Daoy (cell line): ENCODE data around the gene TMEM87B. TPM values are rescaled to one million over a fixed set of nuclear protein-coding genes. Genes with fewer than 3 reads are reported as not detected.
A peak's percentile ranks its signal among the peaks of the same experiment; 100 is the strongest.
"Not testable (repeated sequence)": the region's sequence is repeated elsewhere in the genome, so short reads cannot be mapped to it uniquely, and the experiment has no call there.

Experiments used
- DNase-seq: peaks from one replicate; pipeline ENCODE4 v3.0.0-alpha.2; 2015; ENCODE audit warnings: low read depth
- total RNA-seq: library from RNA; depleted of rRNA; stranded (reverse); fragments of >200 nt; shearing (Covaris generic); gene quantifications from 2 replicates; pipeline ENCODE4 v1.2.3, GENCODE V29; 2014

The TMEM87B gene
- total RNA-seq, 1 experiment from 2014 or later = 14.1 TPM

DNA sequence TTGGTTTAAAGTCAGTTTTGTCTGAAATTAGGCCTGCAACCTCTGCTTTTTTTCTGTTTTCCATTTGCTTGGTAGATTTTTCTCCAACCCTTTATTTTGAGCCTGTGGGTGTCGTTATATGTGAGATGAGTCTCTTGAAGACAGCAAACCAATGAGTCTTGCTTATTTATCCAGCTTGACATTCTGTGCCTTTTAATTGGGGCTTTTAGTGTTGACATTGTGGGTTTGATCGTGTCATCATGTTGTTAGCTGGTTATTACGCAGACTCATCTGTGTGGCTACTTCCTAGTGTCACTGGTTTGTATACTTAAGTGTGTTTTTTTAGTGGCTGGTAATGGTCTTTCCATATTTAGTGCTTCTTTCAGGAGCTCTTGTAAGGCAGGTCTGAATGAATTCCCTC lies 18.8 kb downstream of the TMEM87B start:
- DNase-seq = peak; percentile 18

DNA sequence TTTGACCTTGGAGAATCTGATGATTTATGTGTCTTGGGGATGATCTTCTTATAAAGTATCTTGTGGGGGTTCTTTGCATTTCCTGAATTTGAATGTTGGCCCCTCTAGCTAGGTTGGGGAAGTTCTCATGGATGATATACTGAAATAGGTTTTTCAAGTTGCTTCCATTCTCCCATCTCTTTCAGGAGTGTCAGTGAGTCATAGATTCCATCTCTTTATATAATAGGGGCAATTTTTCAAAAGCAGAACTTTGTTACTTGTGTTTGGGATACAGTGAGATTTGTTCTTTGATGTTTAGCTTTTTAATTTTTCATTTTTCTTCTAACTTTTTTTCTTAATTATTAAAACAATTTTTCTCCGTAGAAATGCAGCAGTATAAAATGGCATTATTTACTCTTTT lies 19.4 kb downstream of the TMEM87B start:
- no peak for DNase-seq

DNA sequence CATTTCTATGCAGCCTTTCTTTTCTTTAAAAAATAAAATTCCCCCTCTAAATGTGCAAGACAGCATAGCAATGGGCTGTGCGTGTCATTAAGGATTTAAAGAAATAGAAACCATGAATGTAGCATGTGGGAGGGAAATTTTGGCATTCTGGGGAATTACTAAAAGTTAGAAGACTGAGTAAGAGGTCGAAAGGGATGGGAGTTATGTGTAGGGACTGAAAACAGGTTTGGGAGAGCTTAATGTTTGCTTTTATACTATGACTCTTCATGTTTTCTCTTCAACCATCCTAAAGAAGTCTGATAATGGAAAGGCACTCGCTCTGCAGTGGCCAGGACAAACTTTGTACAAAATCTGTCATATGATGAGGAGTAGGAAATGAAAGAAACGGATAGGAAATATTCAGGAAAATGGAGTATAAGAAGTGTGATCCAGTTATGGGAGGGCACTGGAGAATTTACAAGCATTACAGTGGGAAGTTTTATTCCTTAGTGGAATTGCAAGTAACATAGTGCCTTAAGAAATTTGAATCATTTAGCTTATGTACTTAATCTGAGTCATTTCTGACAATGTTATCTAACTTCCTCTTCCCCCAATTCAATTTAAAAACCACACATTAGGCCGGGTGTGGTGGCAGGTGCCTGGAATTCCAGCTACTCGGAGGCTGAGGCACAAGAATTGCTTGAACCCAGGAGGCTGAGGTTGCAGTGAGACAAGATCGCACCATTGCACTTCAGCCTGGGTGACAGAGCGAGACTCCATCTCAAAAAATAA lies 20.6 kb downstream of the TMEM87B start:
- DNase-seq = peak; percentile 50

DNA sequence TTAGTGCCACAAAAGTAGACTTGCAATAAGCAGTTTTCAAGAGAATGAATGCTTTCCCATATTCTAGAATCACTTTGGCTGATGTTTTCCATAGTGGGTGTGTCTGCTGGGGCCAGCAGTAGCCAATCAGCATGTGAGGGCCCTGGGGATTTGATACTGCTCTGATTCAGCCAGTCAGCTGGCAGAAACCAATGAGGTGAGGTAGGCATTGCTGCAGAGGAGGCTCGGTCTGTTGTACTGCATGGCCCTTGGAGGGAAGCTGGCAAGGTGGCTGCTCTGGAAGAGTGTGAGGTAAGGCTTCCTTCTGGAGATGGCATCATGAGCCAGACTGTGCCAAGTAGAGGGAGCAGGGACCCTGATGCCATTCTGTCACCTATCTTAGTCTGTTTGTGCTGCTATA lies 22.7 kb downstream of the TMEM87B start:
- DNase-seq = peak; percentile 13

DNA sequence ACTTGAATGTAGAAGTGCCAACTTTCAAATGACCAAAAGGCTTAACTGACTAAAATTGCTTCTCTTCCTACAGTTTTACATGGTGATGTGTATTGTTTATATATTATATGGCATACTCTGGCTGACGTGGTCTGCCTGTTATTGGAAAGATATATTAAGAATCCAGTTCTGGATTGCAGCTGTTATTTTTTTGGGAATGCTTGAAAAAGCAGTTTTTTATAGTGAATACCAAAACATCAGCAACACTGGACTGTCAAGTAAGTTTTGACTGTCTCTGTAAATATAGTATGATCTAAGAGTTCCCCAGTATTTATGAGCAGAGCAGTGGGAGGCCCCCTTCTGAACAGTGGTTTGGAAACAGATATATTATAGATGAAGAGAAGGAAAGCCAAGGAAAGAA lies 26.2 kb downstream of the TMEM87B start:
- DNase-seq = no peak

DNA sequence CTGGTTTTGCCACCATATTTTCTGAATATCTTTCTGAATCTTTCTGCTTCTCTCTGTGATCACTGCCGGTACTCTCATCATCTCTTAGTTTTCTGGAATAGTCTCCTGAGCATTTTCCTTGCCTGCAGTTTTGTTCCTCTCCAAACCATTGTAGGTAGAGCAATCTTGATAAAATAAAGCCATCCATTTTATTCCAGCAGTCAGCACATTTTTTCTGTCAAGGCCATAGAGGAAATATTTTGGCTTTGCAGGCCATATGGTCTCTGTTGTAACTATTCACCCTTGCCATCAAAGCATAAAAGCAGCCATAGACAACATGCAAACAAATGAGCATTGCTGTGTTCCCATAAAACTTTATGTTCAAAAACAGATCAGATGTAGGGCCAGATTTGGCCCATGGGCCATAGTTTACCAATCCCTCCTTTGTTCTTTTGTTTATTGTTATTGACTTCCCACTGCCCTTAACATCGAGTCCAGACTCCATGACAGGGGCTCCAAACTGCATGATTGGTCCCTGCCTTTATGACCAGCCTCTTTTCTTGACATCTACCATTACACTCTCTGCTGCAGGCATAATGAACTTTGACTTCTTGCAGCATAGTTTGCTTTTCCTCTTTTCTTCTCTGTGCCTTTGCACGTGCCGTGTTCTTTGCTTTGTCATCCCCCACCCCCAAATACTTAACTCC lies 29.8 kb downstream of the TMEM87B start:
- no peak for DNase-seq

DNA sequence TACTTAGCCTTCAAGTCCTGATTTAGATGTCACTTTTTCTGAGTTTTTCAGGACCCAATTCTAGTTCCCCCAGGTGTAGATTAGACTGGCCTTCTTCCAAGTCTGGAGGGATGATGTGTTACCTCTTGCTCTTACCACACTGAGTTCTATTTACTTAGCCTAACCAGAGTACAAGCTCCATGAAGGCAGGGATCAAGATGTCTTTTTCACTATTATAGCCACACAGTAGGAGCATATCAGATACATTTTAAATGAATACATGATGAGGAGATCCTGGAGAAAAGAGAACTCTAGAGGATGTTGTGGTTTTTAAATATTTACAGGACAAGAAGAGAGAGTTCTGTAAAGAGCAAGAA lies 30.3 kb downstream of the TMEM87B start:
- DNase-seq = no peak

DNA sequence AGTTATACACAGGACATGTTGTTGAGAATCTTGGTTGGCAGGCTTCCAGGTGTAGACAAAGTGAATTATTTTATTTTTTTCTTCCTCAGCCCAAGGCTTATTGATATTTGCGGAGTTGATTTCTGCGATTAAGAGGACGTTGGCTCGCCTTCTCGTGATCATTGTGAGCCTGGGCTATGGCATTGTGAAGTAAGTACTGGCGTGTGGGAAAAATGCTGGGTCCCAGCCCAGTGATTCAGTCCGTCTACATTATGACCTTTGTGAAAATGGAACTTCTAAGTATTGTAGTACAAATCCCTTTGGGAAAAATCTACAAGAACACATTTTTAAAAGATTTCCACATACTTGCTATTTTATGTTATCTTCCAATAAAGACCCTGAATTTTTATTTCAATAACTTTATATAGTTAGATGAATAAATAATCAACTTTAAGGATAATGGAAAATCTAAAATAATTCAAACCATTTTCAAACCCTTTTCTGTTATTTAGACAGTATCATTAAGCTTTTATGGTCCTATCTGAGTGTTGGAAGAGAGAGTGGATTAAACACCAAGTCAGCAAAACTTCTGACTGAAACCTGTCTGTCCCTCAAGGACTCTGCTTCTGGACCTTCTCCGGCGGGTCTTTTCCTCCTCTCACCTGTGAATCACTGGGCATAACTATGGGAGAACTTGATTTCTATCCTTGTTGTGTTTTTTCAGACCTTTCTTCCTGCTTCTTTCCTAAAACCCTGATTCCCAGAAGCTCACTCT lies 31.0 kb downstream of the TMEM87B start:
- no peak for DNase-seq

DNA sequence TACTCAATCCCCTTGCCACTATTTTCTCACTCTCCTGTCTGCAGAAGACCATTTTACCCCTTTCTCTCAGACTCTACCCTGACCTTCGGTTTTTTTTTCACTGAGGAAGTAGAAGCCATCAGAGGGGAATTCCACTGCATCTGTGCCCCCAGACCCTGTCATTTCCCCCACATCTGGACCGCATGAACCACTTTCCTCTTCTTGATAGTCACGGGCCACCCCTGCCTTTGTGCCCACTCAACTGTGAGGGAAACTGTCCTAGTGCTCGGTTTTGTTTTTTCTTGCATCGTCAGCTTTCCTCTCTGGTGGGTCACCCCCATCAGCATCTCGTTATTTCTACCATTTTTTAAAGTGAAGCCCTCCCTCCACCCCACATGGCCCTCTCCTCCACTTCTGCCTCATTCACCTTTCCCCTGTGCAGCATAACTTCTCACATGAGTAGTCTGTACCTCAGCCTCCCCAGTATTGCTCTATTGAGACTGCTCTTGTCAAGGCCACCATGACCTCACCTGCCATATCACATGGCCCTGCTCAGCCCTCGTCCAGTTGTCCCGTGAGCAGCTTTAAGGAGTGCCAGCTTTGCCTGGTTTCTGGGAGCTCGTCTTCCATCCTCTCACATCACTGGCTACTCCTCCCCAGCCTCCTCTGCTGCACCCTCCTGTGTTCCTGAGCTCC lies 32.4 kb downstream of the TMEM87B start:
- DNase-seq = no peak

DNA sequence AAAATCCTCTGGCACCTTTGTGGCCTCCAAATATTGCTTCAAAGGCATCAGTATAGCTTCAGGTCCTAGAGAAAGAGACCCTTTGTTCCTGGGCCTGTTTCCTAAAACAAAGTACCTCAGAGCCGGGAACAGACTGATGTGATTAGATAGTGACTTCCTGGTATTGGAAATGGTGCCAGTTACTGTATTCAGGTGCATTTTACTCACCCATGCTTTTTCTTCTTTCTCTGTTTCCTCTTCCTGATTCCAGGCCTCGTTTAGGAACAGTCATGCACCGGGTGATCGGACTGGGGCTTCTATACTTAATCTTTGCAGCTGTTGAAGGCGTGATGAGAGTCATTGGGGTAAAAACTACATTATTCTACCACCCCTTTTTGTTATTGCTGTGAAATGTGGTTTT lies 34.3 kb downstream of the TMEM87B start:
- DNase-seq = no peak

DNA sequence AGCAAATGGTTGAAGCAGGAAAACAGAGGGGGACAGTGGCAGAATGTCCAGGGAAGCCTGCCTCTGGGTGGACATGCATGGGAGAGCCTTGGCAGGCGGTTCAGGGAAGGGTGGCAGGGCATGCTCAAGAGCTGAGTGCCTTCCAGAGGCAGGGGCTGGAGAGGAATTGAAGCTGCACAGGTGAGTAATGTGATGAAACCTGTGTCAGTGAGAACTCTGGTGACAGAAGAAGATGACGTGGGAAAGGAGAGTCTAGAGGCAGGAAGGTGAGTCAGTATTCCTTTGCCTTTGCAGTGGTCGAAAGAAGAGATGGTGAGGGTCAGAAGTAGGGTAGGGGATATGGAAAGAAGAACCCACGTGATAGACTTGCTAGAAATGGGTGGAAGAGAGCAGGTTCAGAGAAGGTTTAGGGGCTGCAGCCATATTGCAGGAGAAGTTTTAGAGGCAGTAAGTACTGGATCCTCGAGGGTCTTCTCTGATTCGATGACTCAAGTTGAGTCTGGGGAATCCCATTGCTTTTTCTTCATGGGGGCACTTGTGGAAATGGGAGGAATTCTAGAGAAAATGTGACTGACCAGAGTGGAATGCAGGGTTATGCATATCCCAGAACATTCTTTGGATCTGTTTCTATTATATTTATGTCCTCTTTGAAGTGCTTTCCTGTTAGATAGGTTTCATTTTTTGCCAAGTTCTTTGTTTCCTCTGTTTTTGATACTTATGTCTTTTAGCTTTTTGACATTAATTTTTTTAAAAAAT lies 37.4 kb downstream of the TMEM87B start:
- DNase-seq = peak; percentile 18

DNA sequence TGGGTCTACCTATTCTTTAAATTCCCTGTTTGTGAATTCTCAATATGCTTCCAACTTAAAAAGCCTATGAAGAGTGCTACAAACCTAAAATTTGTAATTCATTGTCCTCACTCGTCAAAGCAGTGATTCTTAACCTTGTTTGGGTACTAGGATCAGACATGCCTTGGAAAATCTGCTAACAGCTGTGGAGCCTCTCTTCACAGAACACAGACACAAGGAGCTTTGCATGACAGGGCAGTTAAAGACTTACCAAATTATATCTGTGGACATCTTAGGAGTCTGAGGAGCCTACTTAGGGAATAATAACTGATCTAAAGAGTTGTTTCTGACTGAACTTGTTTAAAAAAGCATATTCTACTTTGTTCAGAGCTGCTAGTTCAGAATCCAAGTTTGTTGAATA lies 38.1 kb downstream of the TMEM87B start:
- no peak for DNase-seq

DNA sequence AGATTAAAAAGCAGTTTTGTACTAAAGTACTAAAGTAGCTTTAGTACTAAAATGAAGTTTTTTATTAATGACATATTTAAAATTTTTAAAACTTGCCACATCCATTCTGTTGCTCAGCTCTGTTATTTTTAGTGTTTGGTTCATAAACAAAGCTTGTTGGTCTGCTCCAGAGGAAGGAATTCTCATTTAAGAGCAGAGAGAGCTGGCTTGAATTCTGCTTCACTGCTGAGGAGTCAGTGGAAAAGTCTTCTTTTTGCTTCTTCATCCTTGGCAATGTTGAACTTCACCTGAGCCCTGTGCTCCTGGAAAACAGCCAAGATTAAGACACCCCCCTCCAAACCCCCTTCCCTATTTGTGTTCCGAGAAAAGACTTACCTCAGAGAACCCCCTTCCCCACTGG lies 40.6 kb downstream of the TMEM87B start:
- no peak for DNase-seq

DNA sequence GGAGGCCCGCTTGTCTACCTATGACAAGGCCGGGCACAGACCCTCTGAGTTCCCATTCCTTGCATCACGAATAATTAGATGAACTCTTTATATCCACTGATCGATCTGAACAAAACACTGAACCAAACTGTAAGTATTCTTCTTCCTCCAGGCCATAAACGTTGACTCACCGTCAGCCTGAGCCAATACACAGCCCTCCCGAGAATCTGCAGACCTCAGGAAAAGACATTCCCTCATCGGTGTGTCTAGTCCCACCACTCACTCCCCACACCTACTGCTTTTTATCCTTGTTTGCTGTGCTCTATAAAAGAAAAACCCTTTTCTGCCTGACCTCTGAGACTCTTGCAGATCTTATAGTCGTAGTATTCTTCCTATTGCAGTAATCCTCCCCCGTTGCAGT lies 41.0 kb downstream of the TMEM87B start:
- no peak for DNase-seq

DNA sequence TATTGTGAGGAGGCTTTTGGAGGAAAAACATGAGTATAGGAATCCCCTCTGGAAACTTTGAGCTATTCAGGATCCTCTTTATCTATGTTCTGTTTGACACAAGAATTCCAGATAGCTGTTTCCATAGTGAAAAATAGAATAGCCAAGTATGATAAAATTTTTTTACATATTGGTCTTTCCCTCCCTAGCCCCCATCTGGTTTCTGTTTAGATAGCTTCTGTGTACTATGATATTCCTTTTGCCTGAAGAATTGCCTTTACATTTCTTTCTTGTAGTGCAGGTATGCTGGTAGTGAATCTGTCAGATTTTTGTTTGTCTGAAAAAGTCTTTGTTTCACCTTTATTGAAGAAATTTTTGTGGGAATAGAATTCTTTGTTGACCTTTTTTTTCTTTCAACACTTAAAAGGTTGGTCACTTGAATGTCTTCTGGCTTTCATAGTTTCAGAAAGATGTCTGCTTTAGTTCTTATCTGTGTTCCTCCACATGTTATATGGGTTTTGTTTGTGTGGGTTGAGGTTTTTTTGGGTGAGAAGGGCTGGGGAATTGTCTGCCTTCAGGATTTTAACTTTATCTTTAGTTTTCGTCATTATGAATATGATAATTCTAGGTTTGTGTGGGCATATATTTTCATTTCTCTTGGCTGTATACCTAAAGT lies 53.2 kb downstream of the TMEM87B start:
- DNase-seq = no peak

DNA sequence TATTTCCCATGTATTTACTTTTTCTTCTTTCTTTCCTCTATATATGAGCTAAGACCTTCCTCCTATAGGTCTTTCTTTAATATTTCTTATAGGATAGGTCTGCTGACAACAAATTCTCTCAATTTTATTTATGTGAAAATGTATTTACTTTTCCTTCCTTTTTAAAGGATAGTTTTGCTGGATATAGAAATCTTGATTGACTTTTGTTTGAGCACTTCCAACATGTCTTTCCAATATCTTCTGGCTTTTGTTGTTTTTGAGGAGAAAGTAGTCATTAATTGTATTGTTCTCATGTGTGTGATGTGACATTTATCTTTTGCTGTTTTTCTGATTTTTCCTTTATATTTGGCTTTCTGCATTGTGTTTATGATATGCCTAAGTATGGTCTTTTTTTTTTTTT lies 54.2 kb downstream of the TMEM87B start:
- DNase-seq = no peak

DNA sequence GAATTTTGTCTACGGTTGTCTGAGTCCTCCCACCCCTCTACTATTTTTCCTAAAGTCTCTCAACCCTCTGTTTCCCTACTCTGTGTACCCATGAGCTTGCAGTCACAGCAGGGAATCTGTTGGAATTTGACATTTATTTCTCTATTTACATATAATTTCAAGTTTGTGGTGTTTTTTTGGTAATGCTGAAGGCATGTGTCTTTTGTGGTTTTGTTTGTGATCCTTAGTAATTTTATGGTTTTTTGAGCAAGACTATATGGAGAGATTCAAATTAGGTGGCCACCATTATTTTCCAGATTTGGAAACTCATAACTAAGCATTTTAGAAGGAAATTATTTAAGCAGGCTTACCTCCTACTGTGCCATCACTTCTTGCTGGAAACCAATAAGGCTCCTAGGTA lies 55.9 kb downstream of the TMEM87B start:
- DNase-seq = no peak

DNA sequence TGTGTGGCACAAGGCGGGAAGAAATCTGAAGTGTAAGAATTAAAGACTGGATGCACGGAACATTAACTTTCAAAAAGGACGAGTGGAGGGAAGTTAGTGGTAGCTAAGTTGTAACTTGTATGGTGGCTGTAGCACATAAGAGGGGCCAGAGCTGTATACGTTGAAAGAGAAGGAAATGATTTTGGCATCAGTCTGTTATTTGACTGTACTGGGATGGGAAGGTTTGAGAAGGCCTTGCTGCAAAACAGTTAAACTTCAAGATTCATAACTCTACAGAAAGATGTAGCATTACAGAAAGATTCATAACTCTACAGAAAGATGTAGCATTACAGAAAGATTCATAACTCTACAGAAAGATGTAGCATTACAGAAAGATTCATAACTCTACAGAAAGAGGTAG lies 58.3 kb downstream of the TMEM87B start:
- not testable (repeated sequence) for DNase-seq

DNA sequence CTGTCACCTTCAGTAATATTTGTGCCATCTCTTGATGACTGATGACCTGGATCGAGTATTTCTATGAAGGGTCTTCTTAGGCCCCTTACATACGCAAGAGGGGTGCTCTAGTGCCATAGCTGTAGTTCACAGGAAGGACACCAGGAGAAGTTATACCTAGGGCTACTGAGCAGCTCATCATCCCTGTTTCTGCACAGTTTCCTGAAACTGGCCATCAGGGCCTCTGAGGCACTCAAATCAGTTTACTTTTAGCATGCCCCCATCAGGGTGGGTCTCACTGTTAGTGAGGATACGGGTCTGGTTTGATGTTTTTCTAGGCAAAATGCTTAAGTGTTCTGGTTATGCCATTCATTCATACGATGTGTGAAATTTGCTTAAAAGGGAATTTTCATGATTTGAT lies 63.1 kb downstream of the TMEM87B start:
- no peak for DNase-seq

DNA sequence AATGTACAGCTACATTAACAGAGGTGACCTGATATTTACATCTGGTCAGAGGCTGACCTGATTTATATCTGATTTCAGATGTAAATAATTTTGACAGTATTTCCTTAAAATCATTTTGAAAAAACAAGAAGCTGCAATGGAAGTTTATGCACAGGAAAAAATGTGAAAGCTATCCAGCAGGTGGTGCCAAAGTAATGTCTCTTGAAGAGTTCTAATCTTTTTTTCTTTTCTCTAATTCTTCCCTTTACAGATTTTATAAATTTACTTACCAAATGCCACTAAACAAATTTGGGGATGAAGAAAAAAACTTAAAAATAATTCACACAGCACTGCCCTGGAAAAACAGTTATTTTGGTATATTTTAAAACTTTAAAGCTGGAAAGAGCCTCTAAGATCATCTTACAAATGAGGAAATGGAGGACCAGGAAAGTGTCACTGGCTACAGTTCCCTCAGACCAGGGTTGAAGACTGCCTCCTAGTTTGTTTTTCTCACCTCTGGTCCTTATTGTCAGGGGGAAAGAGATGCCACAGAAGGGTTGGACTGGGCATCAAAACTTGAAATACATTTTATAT lies 66.7 kb downstream of the TMEM87B start:
- DNase-seq = peak; percentile 25

DNA sequence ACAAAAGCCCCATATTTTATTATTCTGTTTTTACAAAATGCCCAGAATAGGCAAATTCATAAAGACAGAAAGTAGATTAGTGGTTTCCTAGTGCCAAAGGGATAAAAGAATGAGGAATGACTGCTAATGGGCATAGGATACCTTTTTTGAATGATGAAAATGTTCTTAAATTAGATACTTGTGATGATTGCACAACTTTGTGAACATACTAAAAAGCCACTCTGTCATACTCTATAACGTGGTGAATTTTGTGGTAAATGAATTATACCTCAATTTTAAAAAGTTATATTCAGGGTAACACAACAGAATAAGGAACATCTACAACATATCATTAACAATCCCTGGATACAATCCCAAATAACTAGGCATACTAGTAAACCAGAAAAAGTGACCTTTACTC lies 74.0 kb downstream of the TMEM87B start:
- DNase-seq = no peak
